ENCODE measurements around the gene PMIS2.

PMIS2 gene

GRCh38 chr19:35556846-35557538, 29.0 kb upstream of the PMIS2 start:
- no peak for DNase-seq

GRCh38 chr19:35557539-35558399, 28.2 kb upstream of the PMIS2 start:
- DNase-seq = peak; percentile 91

- no peak for DNase-seq
These were observed 27.3 kb upstream of the PMIS2 start for GRCh38 chr19:35558400-35559280.

GRCh38 chr19:35559281-35559659, 26.7 kb upstream of the PMIS2 start:
- no peak for DNase-seq

GRCh38 chr19:35559781-35560180, 26.2 kb upstream of the PMIS2 start:
- no peak for DNase-seq

- DNase-seq = no peak
These were observed 25.7 kb upstream of the PMIS2 start for GRCh38 chr19:35560271-35560670.

- no peak for DNase-seq
These were observed 25.3 kb upstream of the PMIS2 start for GRCh38 chr19:35560677-35561076.

GRCh38 chr19:35561436-35561835, 24.5 kb upstream of the PMIS2 start:
- DNase-seq = no peak

- no peak for DNase-seq
These were observed 23.6 kb upstream of the PMIS2 start for GRCh38 chr19:35562336-35562735.

- no peak for DNase-seq
These were observed 23.2 kb upstream of the PMIS2 start for GRCh38 chr19:35562776-35563175.

GRCh38 chr19:35563207-35563829, 22.7 kb upstream of the PMIS2 start, which contains the start of gene ATP4A:
ATP4A (minus strand) TSS chr19:35563658; CDS start chr19:35563629, 29 bp downstream.
- DNase-seq = no peak

- no peak for DNase-seq
These were observed 20.7 kb upstream of the PMIS2 start for GRCh38 chr19:35565016-35565856.

- no peak for DNase-seq
These were observed 19.2 kb upstream of the PMIS2 start for GRCh38 chr19:35566738-35567137.

- DNase-seq = no peak
These were observed 16.6 kb upstream of the PMIS2 start for GRCh38 chr19:35569281-35569781.

GRCh38 chr19:35571406-35571965, 14.5 kb upstream of the PMIS2 start:
- no peak for DNase-seq

GRCh38 chr19:35577918-35578317, 8.1 kb upstream of the PMIS2 start:
- no peak for DNase-seq

GRCh38 chr19:35578707-35579106, 7.3 kb upstream of the PMIS2 start:
- DNase-seq = no peak

GRCh38 chr19:35582760-35583159, 3.2 kb upstream of the PMIS2 start:
- no peak for DNase-seq

GRCh38 chr19:35587321-35587720, 1.3 kb downstream of the PMIS2 start:
- DNase-seq = peak; percentile 70

- DNase-seq = no peak
These were observed 4.9 kb downstream of the PMIS2 start for GRCh38 chr19:35590875-35591274.

GRCh38 chr19:35592226-35592625, 6.3 kb downstream of the PMIS2 start:
- peak; percentile 67 for DNase-seq
